K562 (cell line): Measurements from ENCODE around the gene ADSS1. TPM values are rescaled to one million over a fixed set of nuclear protein-coding genes. Genes with fewer than 3 reads are reported as not detected.

Source experiments
- ATAC-seq: fragments of 200-7000 bp; cut with Tn5 transposase; 3 replicates; pipeline ENCODE4 v1.9.1; 2020; ENCODE audit warnings: moderate library complexity
- BruUV-seq: library from RNA; stranded (reverse); fragments of 400-500 nt; replicated peaks from 2 replicates; lab custom pipeline; 2021; lab: Mats Ljungman, UMichigan
- CTCF ChIA-PET: fragments of 300-600 bp; formaldehyde crosslinking; extraction: SDS; loops from one replicate; lab custom pipeline; 2021; ENCODE audit warnings: low intra/inter-chr PET ratio; lab: Yijun Ruan, JAX
- POLR2A ChIA-PET: fragments of 300-600, 350-650 bp; sonication (Branson Sonifier 250); formaldehyde crosslinking; extraction: SDS; loops from one replicate; lab custom pipeline; 2021; ENCODE audit warnings: antibody characterized with exemption, inconsistent platforms; lab: Yijun Ruan, JAX
- DNase-seq, 4 experiments: peaks; one replicate each; pipeline versions ENCODE4 v3.0.0 to v3.0.0-alpha.2; 2011 to 2018; ENCODE audit warnings: low spot score in 3 of 4, mixed read lengths in 3 of 4; ENCODE audit errors: extremely low read depth in 1 of 4
- FAIRE-seq: peaks from 2 replicates; lab custom pipeline; 2011; peaks lifted over from hg19 to GRCh38; lab: Jason Lieb, UNC
- H2AFZ ChIP-seq: 2 replicates; pipeline ENCODE4 v1.6.0; 2011; ENCODE audit warnings: low read depth, low read length, control low read depth, inconsistent platforms
- H3K27ac ChIP-seq: fragments of 200-600 bp; 3 replicates; pipeline ENCODE4 v1.8.0; 2011; ENCODE audit warnings: low read depth, mild to moderate bottlenecking, control low read depth, inconsistent platforms, low read length, moderate library complexity, mixed read lengths; ENCODE audit errors: extremely low read depth
- H3K27me3 ChIP-seq, 2 experiments: fragments of 300-600 bp in 1 of 2; 2 replicates in 1 of 2; 3 replicates in 1 of 2; pipeline versions ENCODE4 v1.6.0 to v1.8.0; 2011; ENCODE audit warnings: inconsistent platforms in 2 of 2, low read length in 2 of 2, mild to moderate bottlenecking in 1 of 2, mixed read lengths in 1 of 2, moderate library complexity in 1 of 2; ENCODE audit not compliant: control insufficient read depth in 2 of 2, insufficient read depth in 2 of 2
- H3K36me3 ChIP-seq: fragments of 300-600 bp; 3 replicates; pipeline ENCODE4 v1.8.0; 2011; ENCODE audit warnings: mild to moderate bottlenecking, low read length, inconsistent platforms; ENCODE audit not compliant: control insufficient read depth, insufficient read depth
- H3K4me1 ChIP-seq, 2 experiments: fragments of 200-600 bp in 1 of 2; replicated peaks in 1 of 2; 2 replicates in 1 of 2; 3 replicates in 1 of 2; pipeline versions ENCODE4 v1.5.1 to v1.8.0; 2011; ENCODE audit warnings: inconsistent platforms in 2 of 2, low read length in 2 of 2, mild to moderate bottlenecking in 1 of 2, mixed read lengths in 1 of 2, moderate library complexity in 1 of 2; ENCODE audit not compliant: control insufficient read depth in 2 of 2, insufficient read depth in 2 of 2
- H3K4me2 ChIP-seq: 2 replicates; pipeline ENCODE4 v1.6.1; 2011; ENCODE audit warnings: low read length, control low read depth, inconsistent platforms, mixed read lengths; ENCODE audit not compliant: insufficient read depth
- H3K4me3 ChIP-seq: fragments of 200-600 bp; sonication (generic), shearing (Covaris generic); 2 replicates; pipeline ENCODE4 v1.5.1; 2016; ENCODE audit warnings: control low read depth, inconsistent platforms
- H3K79me2 ChIP-seq: fragments of 200-600 bp; 3 replicates; pipeline ENCODE4 v1.8.0; 2011; ENCODE audit warnings: low read length, inconsistent platforms; ENCODE audit not compliant: control insufficient read depth, insufficient read depth
- H3K9ac ChIP-seq, 2 experiments: 2 replicates each; pipeline versions ENCODE4 v1.6.0 to v1.6.1; 2011; ENCODE audit warnings: low read depth in 2 of 2, low read length in 2 of 2, control low read depth in 1 of 2, inconsistent platforms in 1 of 2, mild to moderate bottlenecking in 1 of 2, mixed read lengths in 1 of 2; ENCODE audit not compliant: insufficient read depth in 1 of 2
- H3K9me1 ChIP-seq: one replicate; pipeline ENCODE4 v1.6.0; 2011; ENCODE audit warnings: inconsistent platforms, mild to moderate bottlenecking, low read length, moderate library complexity; ENCODE audit not compliant: control insufficient read depth, insufficient read depth
- H3K9me3 ChIP-seq: replicated peaks from 2 replicates; pipeline ENCODE4 v1.5.1; 2011; ENCODE audit warnings: low read depth, low read length, inconsistent platforms; ENCODE audit not compliant: control insufficient read depth, insufficient read depth
- H4K20me1 ChIP-seq: replicated peaks from 2 replicates; pipeline ENCODE4 v1.6.1; 2011; ENCODE audit warnings: low read length, inconsistent platforms, mixed read lengths; ENCODE audit not compliant: control insufficient read depth, insufficient read depth
- ARID2 ChIP-seq: fragments of 450-650 bp; IDR thresholded peaks from 2 replicates; pipeline ENCODE4 v1.6.1; 2017; ENCODE audit warnings: antibody characterized with exemption, mild to moderate bottlenecking
- CTCF ChIP-seq, 3 experiments: IDR thresholded peaks in 2 of 3; conservative IDR thresholded peaks in 1 of 3; 2 replicates each; pipeline ENCODE4 v1.5.1; 2011 to 2012; ENCODE audit warnings: low read length in 3 of 3, mild to moderate bottlenecking in 3 of 3, control low read depth in 2 of 3, improper control_type of control experiment in 1 of 3, inconsistent platforms in 1 of 3, low read depth in 1 of 3, mixed read lengths in 1 of 3, moderate library complexity in 1 of 3; ENCODE audit not compliant: insufficient read depth in 2 of 3
- MCM3 ChIP-seq: fragments of 450-650 bp; IDR thresholded peaks from 2 replicates; pipeline ENCODE4 v1.6.1; 2016
- MXD1 ChIP-seq: fragments of 250-450 bp; sonication (Bioruptor Pico); IDR thresholded peaks from 2 replicates; pipeline ENCODE4 v1.8.0; 2021; ENCODE audit warnings: borderline replicate concordance, mild to moderate bottlenecking, moderate library complexity; ENCODE audit not compliant: poor library complexity, severe bottlenecking
- PATZ1 ChIP-seq: fragments of 250-450 bp; sonication (Bioruptor Pico); IDR thresholded peaks from 2 replicates; pipeline ENCODE4 v1.5.0; 2020; ENCODE audit warnings: mild to moderate bottlenecking, borderline replicate concordance
- PKNOX1 ChIP-seq: fragments of 450-650 bp; IDR thresholded peaks from 2 replicates; pipeline ENCODE4 v1.6.1; 2016
- TBP ChIP-seq: optimal IDR thresholded peaks from 2 replicates; pipeline ENCODE3; 2011; ENCODE audit warnings: low read depth, low read length, improper control_type of control experiment
- TCF7L2 ChIP-seq: fragments of 150-350 bp; IDR thresholded peaks from 2 replicates; pipeline ENCODE4 v1.6.1; 2016; ENCODE audit warnings: low read depth, mild to moderate bottlenecking, low read length, moderate library complexity
- ZNF253 ChIP-seq: fragments of 250-450 bp; sonication (Bioruptor Pico); conservative IDR thresholded peaks from 2 replicates; pipeline ENCODE4 v1.6.1; 2021; ENCODE audit warnings: mild to moderate bottlenecking
- WGBS: fragments of 100-300 bp; shearing (Covaris generic); methylation state at CpG from one replicate; pipeline ENCODE4 v1.1.6; 2016; ENCODE audit warnings: low coverage, mixed read lengths; ENCODE audit not compliant: insufficient coverage; ENCODE audit errors: missing lambda C conversion rate; 5-methylcytosine and 5-hydroxymethylcytosine counted together
- in situ Hi-C: fragments of 300-500 bp; cut with MboI; formaldehyde crosslinking; loops from 4 replicates; pipeline ENCODE4 v1.15.0; 2018; ENCODE audit warnings: inconsistent platforms, mixed read lengths
- intact Hi-C: fragments of 100-400 bp; cut with micrococcal nuclease; formaldehyde crosslinking; loops from 2 replicates; pipeline ENCODE4 v1.14.2; 2022
- polyA plus RNA-seq, 8 experiments: library from polyadenylated mRNA; depleted of rRNA in 4 of 8; stranded (reverse) in 5 of 8; unstranded in 3 of 8; fragments of >200 nt; fragmentation: Nextera tagmentation in 2 of 8; fragmentation: Illumina TruSeq in 1 of 8; extraction: Ambion mirVana in 2 of 8; extraction: Trizol in 1 of 8; gene quantifications; 2 replicates each; pipeline versions ENCODE4 v1.2.1 to v1.2.3, GENCODE V29; 2011 to 2014; ENCODE audit warnings: inconsistent platforms in 1 of 8, missing spikeins in 1 of 8
- total RNA-seq, 7 experiments: library from RNA; depleted of rRNA in 6 of 7; stranded (reverse); fragments of >200 nt in 6 of 7; fragmentation: Illumina TruSeq in 2 of 7; extraction: Trizol in 2 of 7; gene quantifications; 2 replicates each; pipeline versions ENCODE4 v1.2.1 to v1.2.3, GENCODE V29; 2011 to 2021; ENCODE audit warnings: low replicate concordance in 1 of 7

ADSS1 gene
- total and polyA plus RNA-seq, 9 of the 15 experiments (the other 6 are each of a cell fraction or from before 2014, with no cell fraction given): 0.53 to 5.9 (median 3.9) TPM

- Histone ChIP-seq H3K9me1 (no peaks in the 10 kb centered on the region), H3K9ac (no peak overlapping the region), H3K27ac (no peak overlapping the region), H4K20me1 (peaks cover 3% of the 10 kb centered on the region; the same call in 1 of the 2 replicates), H3K9me3 (no peaks in the 10 kb centered on the region), H3K27me3 (no peaks in the 10 kb centered on the region), H3K79me2 (no peaks in the 10 kb centered on the region), H3K4me2 (no peak overlapping the region), H3K4me1 (peaks cover 0 to 38% of the 10 kb centered on the region in 2 experiments; a peak in 2 of 5 replicates), H3K4me3 (no peak overlapping the region), H3K36me3 (peaks cover 3% of the 10 kb centered on the region; the same call in 1 of the 3 replicates), H2AFZ (no peak overlapping the region)
- intact Hi-C loops: no loop called here
- ATAC-seq (no peak), DNase-seq (no peak), FAIRE-seq (no peak)
- WGBS: 88% methylated on average over 11 of the region's 16 CpGs
- in situ Hi-C loops: loop anchor here (5.0 kb wide), 1 partner anchor 57 kb away; no protein-coding TSS in a partner anchor
- TF ChIP-seq ZNF253 (CRISPR knock-in tag) (no peak), TBP (no peak), MXD1 (no peak), TCF7L2 (no peak), CTCF (IDR thresholded peaks at IDR 0.05 in 2 of 3, conservative IDR thresholded peaks at IDR 0.05 in 1 of 3; ENCODE audit: insufficient read depth in 2 of 3, low read depth in 1 of 3, low read length in 3 of 3) (no peak), PATZ1 (CRISPR knock-in tag) (no peak), PKNOX1 (no peak), ARID2 (no peak), MCM3 (no peak)
- POLR2A ChIA-PET: no interaction called here
- CTCF ChIA-PET: no interaction called here
- BruUV-seq: no TSS peak
These were observed 10.0 kb upstream of the ADSS1 start for GRCh38 chr14:104714066-104714465.
